ENCODE measurements around the gene ATG5. TPM values are rescaled to one million over a fixed set of nuclear protein-coding genes. Genes with fewer than 3 reads are reported as not detected.

Gene ATG5
- polyA plus RNA-seq, result 10 to 100 TPM in 2 of 3 donors, 1 to 10 TPM in 1; 9.8 to 18.6 (median 11.8) TPM

GRCh38 chr6:106325336-106326178 is at the start of gene ATG5:
TSS of gene ATG5 (minus strand) at chr6:106325760. CDS start at chr6:106316208, 9,552 bp downstream.
- 1 to 2% (median 1%) methylated on average over 55 to 56 of the region's 56 CpGs for WGBS, 3 donors
- peak within 1 kb of the TSS; percentile 59 for H3K27ac ChIP-seq (ENCODE audit: low read depth, low read length)

GRCh38 chr6:106373502-106374239 is 48.1 kb upstream of the ATG5 start:
- no peak overlapping the region for H3K27ac ChIP-seq (ENCODE audit: low read depth, low read length)
- 94 to 95% (median 95%) methylated on average over 1 of the region's 1 CpG for WGBS, 3 donors

- no peak overlapping the region for H3K27ac ChIP-seq (ENCODE audit: low read depth, low read length)
- WGBS, 3 donors, result 85 to 93% (median 86%) methylated on average over 4 of the region's 4 CpGs
These were observed 47.4 kb upstream of the ATG5 start for GRCh38 chr6:106372838-106373501.

- no peak overlapping the region for H3K27ac ChIP-seq (ENCODE audit: low read depth, low read length)
- 61 to 79% (median 64%) methylated on average over 1 of the region's 1 CpG for WGBS, 3 donors
These were observed 45.1 kb upstream of the ATG5 start for GRCh38 chr6:106370639-106371038.

GRCh38 chr6:106369739-106370138 is 44.2 kb upstream of the ATG5 start:
- WGBS, 3 donors, result 63 to 71% (median 65%) methylated on average over 2 of the region's 2 CpGs
- H3K27ac ChIP-seq (ENCODE audit: low read depth, low read length), result no peak overlapping the region

- WGBS, 3 donors, result 93 to 97% (median 93%) methylated on average over 3 of the region's 3 CpGs
- H3K27ac ChIP-seq (ENCODE audit: low read depth, low read length), result no peak overlapping the region
These were observed 38.0 kb upstream of the ATG5 start for GRCh38 chr6:106363401-106364138.

GRCh38 chr6:106360989-106361430 is 35.5 kb upstream of the ATG5 start:
- H3K27ac ChIP-seq (ENCODE audit: low read depth, low read length), result no peak overlapping the region
- 1 to 2% (median 2%) methylated on average over 26 to 31 of the region's 31 CpGs for WGBS, 3 donors

- WGBS, 3 donors, result 1 to 3% (median 2%) methylated on average over 50 to 66 of the region's 66 CpGs
- no peak within 1 kb of the TSS for H3K27ac ChIP-seq (ENCODE audit: low read depth, low read length)
These were observed 34.9 kb upstream of the ATG5 start, which contains the start of gene CRYBG1 for GRCh38 chr6:106360410-106360988. TSS of gene CRYBG1 (plus strand) at chr6:106360717. CDS start at chr6:106360909, 192 bp downstream.

- H3K27ac ChIP-seq (ENCODE audit: low read depth, low read length), result no peak overlapping the region
- 18 to 31% (median 24%) methylated on average over 12 of the region's 12 CpGs for WGBS, 3 donors
These were observed 34.4 kb upstream of the ATG5 start for GRCh38 chr6:106359959-106360409.

GRCh38 chr6:106356378-106356777 is 30.8 kb upstream of the ATG5 start:
- WGBS, 3 donors, result 65 to 82% (median 68%) methylated on average over 1 of the region's 1 CpG
- no peak overlapping the region for H3K27ac ChIP-seq (ENCODE audit: low read depth, low read length)

GRCh38 chr6:106347219-106347618 is 21.7 kb upstream of the ATG5 start:
- 21 to 86% (median 76%) methylated on average over 1 of the region's 1 CpG for WGBS, 3 donors
- no peak overlapping the region for H3K27ac ChIP-seq (ENCODE audit: low read depth, low read length)

GRCh38 chr6:106339334-106340029 is 13.9 kb upstream of the ATG5 start:
- no peak overlapping the region for H3K27ac ChIP-seq (ENCODE audit: low read depth, low read length)
- WGBS, 3 donors, result 11 to 16% (median 15%) methylated on average over 9 of the region's 9 CpGs

GRCh38 chr6:106334646-106335448 is 9.3 kb upstream of the ATG5 start:
- no peak overlapping the region for H3K27ac ChIP-seq (ENCODE audit: low read depth, low read length)
- WGBS, 3 donors, result 19 to 29% (median 24%) methylated on average over 5 of the region's 5 CpGs

- peak overlapping the region; percentile 59 for H3K27ac ChIP-seq (ENCODE audit: low read depth, low read length)
- 2 to 5% (median 4%) methylated on average over 9 of the region's 9 CpGs for WGBS, 3 donors
These were observed 729 bp downstream of the ATG5 start for GRCh38 chr6:106324726-106325335.

- no peak overlapping the region for H3K27ac ChIP-seq (ENCODE audit: low read depth, low read length)
- WGBS, 3 donors, result 96 to 98% (median 98%) methylated on average over 4 of the region's 4 CpGs
These were observed 3.6 kb downstream of the ATG5 start for GRCh38 chr6:106321940-106322339.

- no peak overlapping the region for H3K27ac ChIP-seq (ENCODE audit: low read depth, low read length)
These were observed 6.7 kb downstream of the ATG5 start for GRCh38 chr6:106318851-106319250.
